ENCODE data around the gene RAPGEF2. TPM values are rescaled to one million over a fixed set of nuclear protein-coding genes. Genes with fewer than 3 reads are reported as not detected.

RAPGEF2 gene
- total RNA-seq, 1 donor from 2014 or later, result 32.4 TPM

GRCh38 chr4:159190651-159191050 lies 87.8 kb downstream of the RAPGEF2 start:
- Histone ChIP-seq H3K4me1 (peaks cover 11% of the 10 kb centered on the region), H3K4me3 (no peak overlapping the region), H3K27me3 (no peaks in the 10 kb centered on the region), H3K27ac (no peak overlapping the region), H3K36me3 (no peaks in the 10 kb centered on the region), H3K9me3 (no peaks in the 10 kb centered on the region)
- DNase-seq (ENCODE audit: extremely low spot score in 2 of 2), result no peak
- no peak for TF ChIP-seq POLR2AphosphoS5 (IDR thresholded peaks at IDR 0.05; ENCODE audit: insufficient read depth in 1 of 2, low read depth in 1 of 2)
- intact Hi-C loops (cut with DNase I), result no loop called here

GRCh38 chr4:159191989-159192388 lies 89.1 kb downstream of the RAPGEF2 start:
- peaks cover 11% of the 10 kb centered on the region for H3K4me1 ChIP-seq
- intact Hi-C loops (cut with DNase I), result no loop called here
- no peaks in the 10 kb centered on the region for H3K27me3 ChIP-seq
- no peak for DNase-seq (ENCODE audit: extremely low spot score in 2 of 2)
- no peaks in the 10 kb centered on the region for H3K36me3 ChIP-seq
- H3K4me3 ChIP-seq, result no peak overlapping the region
- no peak for TF ChIP-seq POLR2AphosphoS5 (IDR thresholded peaks at IDR 0.05; ENCODE audit: insufficient read depth in 1 of 2, low read depth in 1 of 2)
- TF ChIP-seq, protein P1, sequence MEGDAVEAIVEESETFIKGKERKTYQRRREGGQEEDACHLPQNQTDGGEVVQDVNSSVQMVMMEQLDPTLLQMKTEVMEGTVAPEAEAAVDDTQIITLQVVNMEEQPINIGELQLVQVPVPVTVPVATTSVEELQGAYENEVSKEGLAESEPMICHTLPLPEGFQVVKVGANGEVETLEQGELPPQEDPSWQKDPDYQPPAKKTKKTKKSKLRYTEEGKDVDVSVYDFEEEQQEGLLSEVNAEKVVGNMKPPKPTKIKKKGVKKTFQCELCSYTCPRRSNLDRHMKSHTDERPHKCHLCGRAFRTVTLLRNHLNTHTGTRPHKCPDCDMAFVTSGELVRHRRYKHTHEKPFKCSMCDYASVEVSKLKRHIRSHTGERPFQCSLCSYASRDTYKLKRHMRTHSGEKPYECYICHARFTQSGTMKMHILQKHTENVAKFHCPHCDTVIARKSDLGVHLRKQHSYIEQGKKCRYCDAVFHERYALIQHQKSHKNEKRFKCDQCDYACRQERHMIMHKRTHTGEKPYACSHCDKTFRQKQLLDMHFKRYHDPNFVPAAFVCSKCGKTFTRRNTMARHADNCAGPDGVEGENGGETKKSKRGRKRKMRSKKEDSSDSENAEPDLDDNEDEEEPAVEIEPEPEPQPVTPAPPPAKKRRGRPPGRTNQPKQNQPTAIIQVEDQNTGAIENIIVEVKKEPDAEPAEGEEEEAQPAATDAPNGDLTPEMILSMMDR (IDR thresholded peaks at IDR 0.05), result no peak
- TF ChIP-seq POLR2A (IDR thresholded peaks at IDR 0.05), result no peak
- no peaks in the 10 kb centered on the region for H3K9me3 ChIP-seq
- H3K27ac ChIP-seq, result no peak overlapping the region

GRCh38 chr4:159193046-159193620 lies 90.3 kb downstream of the RAPGEF2 start:
- Histone ChIP-seq H3K4me3 (no peak overlapping the region), H3K36me3 (no peaks in the 10 kb centered on the region), H3K27me3 (no peaks in the 10 kb centered on the region), H3K27ac (no peak overlapping the region), H3K9me3 (no peaks in the 10 kb centered on the region), H3K4me1 (peaks cover 15% of the 10 kb centered on the region)
- intact Hi-C loops (cut with DNase I), result no loop called here
- TF ChIP-seq POLR2A (IDR thresholded peaks at IDR 0.05), result no peak
- no peak for TF ChIP-seq POLR2AphosphoS5 (IDR thresholded peaks at IDR 0.05; ENCODE audit: insufficient read depth in 1 of 2, low read depth in 1 of 2)
- TF ChIP-seq, protein P1 (IDR thresholded peaks at IDR 0.05), result no peak
- no peak for DNase-seq (ENCODE audit: extremely low spot score in 2 of 2)

GRCh38 chr4:159195361-159195769 lies 92.5 kb downstream of the RAPGEF2 start:
- Histone ChIP-seq H3K36me3 (no peaks in the 10 kb centered on the region), H3K4me3 (no peak overlapping the region), H3K27ac (no peak overlapping the region), H3K4me1 (peaks cover 15% of the 10 kb centered on the region), H3K27me3 (no peaks in the 10 kb centered on the region), H3K9me3 (no peaks in the 10 kb centered on the region)
- intact Hi-C loops (cut with DNase I), result no loop called here
- DNase-seq (ENCODE audit: extremely low spot score in 2 of 2), result no peak
- TF ChIP-seq, protein P1 (IDR thresholded peaks at IDR 0.05), result no peak
- TF ChIP-seq POLR2AphosphoS5 (IDR thresholded peaks at IDR 0.05; ENCODE audit: insufficient read depth in 1 of 2, low read depth in 1 of 2), result no peak
- TF ChIP-seq POLR2A (IDR thresholded peaks at IDR 0.05), result no peak

DNA sequence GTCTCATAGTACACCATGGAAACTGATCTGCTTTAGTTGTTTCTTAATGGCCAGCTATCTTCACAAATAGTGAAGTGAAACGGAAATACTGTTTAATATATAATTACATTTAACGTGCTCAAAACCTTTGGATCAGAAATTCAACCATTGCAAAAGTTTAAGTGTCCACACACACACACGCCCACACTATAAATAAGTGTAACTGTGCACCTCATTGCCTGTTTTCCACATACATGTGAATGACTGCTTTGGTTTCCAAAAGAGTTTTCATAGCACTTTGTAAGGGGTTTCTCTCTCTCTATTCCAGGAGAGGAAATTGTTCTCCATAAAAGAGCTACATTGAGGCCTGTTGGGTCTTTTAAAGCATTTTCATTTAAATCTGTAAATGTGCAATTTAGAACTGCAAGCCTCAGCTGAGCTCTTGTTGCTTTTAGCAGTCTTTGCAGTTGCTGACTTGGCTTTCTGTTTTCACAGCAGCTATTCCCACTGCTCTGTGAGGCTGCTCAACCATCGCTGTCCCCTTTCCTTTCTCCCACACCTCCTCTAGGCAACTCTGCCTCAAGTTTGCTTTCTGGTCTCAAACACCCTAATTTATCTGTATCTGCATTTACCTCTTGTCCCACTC lies 94.5 kb downstream of the RAPGEF2 start:
- Histone ChIP-seq H3K36me3 (no peaks in the 10 kb centered on the region), H3K9me3 (no peaks in the 10 kb centered on the region), H3K4me3 (no peak overlapping the region), H3K4me1 (peaks cover 22% of the 10 kb centered on the region), H3K27me3 (no peaks in the 10 kb centered on the region), H3K27ac (no peak overlapping the region)
- intact Hi-C loops (cut with DNase I), result no loop called here
- DNase-seq (ENCODE audit: extremely low spot score in 2 of 2), result no peak
- TF ChIP-seq POLR2A (IDR thresholded peaks at IDR 0.05) (no peak), POLR2AphosphoS5 (IDR thresholded peaks at IDR 0.05; ENCODE audit: insufficient read depth in 1 of 2, low read depth in 1 of 2) (no peak)
- TF ChIP-seq, protein P1 (IDR thresholded peaks at IDR 0.05), result no peak
